Panc1 (cell line): Measurements from ENCODE around the gene MARK3. TPM values are rescaled to one million over a fixed set of nuclear protein-coding genes. Genes with fewer than 3 reads are reported as not detected.
A peak's percentile ranks its signal among the peaks of the same experiment; 100 is the strongest.

Experiments used
- ATAC-seq: fragments of 200-7000 bp; cut with Tn5 transposase; 2 replicates; pipeline ENCODE4 v1.9.1; 2020; ENCODE audit warnings: mild to moderate bottlenecking, moderate library complexity
- BruUV-seq: library from RNA; stranded (reverse); fragments of 400-500 nt; replicated peaks from 2 replicates; lab custom pipeline; 2021; lab: Mats Ljungman, UMichigan
- CTCF ChIA-PET: fragments of 300-600 bp; sonication (Branson Sonifier 250); formaldehyde crosslinking; loops from one replicate; lab custom pipeline; 2022; ENCODE audit warnings: antibody characterized with exemption; lab: Charles Lee
- POLR2A ChIA-PET: fragments of 300-600 bp; sonication (Branson Sonifier 250); formaldehyde crosslinking; loops from one replicate; lab custom pipeline; 2022; ENCODE audit warnings: antibody characterized with exemption; lab: Charles Lee
- DNase-seq: peaks from one replicate; pipeline ENCODE4 v3.0.0-alpha.2; 2010; ENCODE audit warnings: low read depth, low spot score
- H3K27ac ChIP-seq: 2 replicates; pipeline ENCODE4 v1.5.1; 2011; ENCODE audit warnings: mild to moderate bottlenecking, low read length, inconsistent platforms
- H3K27me3 ChIP-seq: fragments of 200-500 bp; sonication (Bioruptor generic); 2 replicates; pipeline ENCODE4 v1.6.0; 2014; ENCODE audit warnings: low read length, inconsistent platforms; ENCODE audit not compliant: control insufficient read depth, insufficient read depth
- H3K36me3 ChIP-seq: fragments of 200-500 bp; sonication (Bioruptor generic); 2 replicates; pipeline ENCODE4 v1.5.1; 2014; ENCODE audit warnings: inconsistent platforms, mild to moderate bottlenecking, low read length, moderate library complexity; ENCODE audit not compliant: control insufficient read depth, insufficient read depth
- H3K4me1 ChIP-seq: 2 replicates; pipeline ENCODE4 v1.5.1; 2011; ENCODE audit warnings: inconsistent platforms, mild to moderate bottlenecking, low read length, moderate library complexity; ENCODE audit not compliant: control insufficient read depth, insufficient read depth
- H3K4me3 ChIP-seq, 2 experiments: 2 replicates each; pipeline ENCODE4 v1.5.1; 2011 to 2012; ENCODE audit warnings: low read depth in 2 of 2, low read length in 2 of 2, mild to moderate bottlenecking in 2 of 2, inconsistent platforms in 1 of 2, moderate library complexity in 1 of 2
- H3K9me3 ChIP-seq: fragments of 200-500 bp; sonication (Bioruptor generic); 2 replicates; pipeline ENCODE4 v1.5.1; 2014; ENCODE audit warnings: low read depth, mild to moderate bottlenecking, inconsistent platforms, low read length, moderate library complexity; ENCODE audit not compliant: control insufficient read depth, insufficient read depth
- CTCF ChIP-seq: fragments of 450-650 bp; IDR thresholded peaks from 2 replicates; pipeline ENCODE4 v1.5.1; 2017; ENCODE audit warnings: mild to moderate bottlenecking
- POLR2AphosphoS5 ChIP-seq: IDR thresholded peaks from 2 replicates; pipeline ENCODE4 v1.6.1; 2012; ENCODE audit warnings: mild to moderate bottlenecking, low read depth, low read length, moderate library complexity
- REST ChIP-seq, 2 experiments: IDR thresholded peaks; 2 replicates each; pipeline ENCODE4 v1.6.1; 2011 to 2012; ENCODE audit warnings: low read depth in 2 of 2, control low read depth in 1 of 2, low read length in 1 of 2, mild to moderate bottlenecking in 1 of 2, moderate library complexity in 1 of 2; ENCODE audit not compliant: insufficient read depth in 1 of 2
- SIN3A ChIP-seq: IDR thresholded peaks from 2 replicates; pipeline ENCODE4 v1.6.1; 2012; ENCODE audit warnings: low read depth, mild to moderate bottlenecking, low read length, moderate library complexity, borderline replicate concordance; ENCODE audit not compliant: insufficient read depth
- TCF7L2 ChIP-seq: IDR thresholded peaks from 2 replicates; pipeline ENCODE4 v1.6.1; 2011; ENCODE audit warnings: mild to moderate bottlenecking, low read depth, low read length, inconsistent platforms
- in situ Hi-C: cut with HindIII; loops from 2 replicates; pipeline ENCODE4 v1.10.0; 2016; ENCODE audit warnings: low sequenced_read_pairs, low pct_unique_long_range_greater_than_20kb
- intact Hi-C: fragments of 100-400 bp; cut with micrococcal nuclease; formaldehyde crosslinking; loops from one replicate; pipeline ENCODE4 v1.10.0; 2022; ENCODE audit not compliant: unreplicated experiment
- total RNA-seq: library from RNA; stranded (reverse); gene quantifications from one replicate; pipeline ENCODE4 v1.2.1, GENCODE V29; 2021; ENCODE audit not compliant: unreplicated experiment

MARK3 gene
- total RNA-seq, 1 experiment from 2014 or later, result 56.1 TPM

- DNase-seq, result no peak
- BruUV-seq, result no TSS peak
- ChIA-PET POLR2A (interaction anchor here (0.6 kb wide), 1 partner anchor 123 kb away, joined by 5 read pairs; no protein-coding TSS in a partner anchor), CTCF (interaction anchor here (0.8 kb wide), 1 partner anchor 18 kb away, joined by 3 read pairs; no protein-coding TSS in a partner anchor)
- ATAC-seq, result no peak
- TF ChIP-seq TCF7L2 (no peak), SIN3A (no peak), REST (IDR thresholded peaks at IDR 0.05; ENCODE audit: insufficient read depth in 1 of 2, low read depth in 2 of 2, low read length in 1 of 2) (no peak), POLR2AphosphoS5 (0 out of 2 replicates have a peak, but pooled peaks have one; percentile 35), CTCF (no peak)
- Histone ChIP-seq H3K27me3 (no peaks in the 10 kb centered on the region), H3K9me3 (no peaks in the 10 kb centered on the region), H3K27ac (no peak overlapping the region; the same call in 1 of the 2 replicates), H3K4me1 (peaks cover 27% of the 10 kb centered on the region), H3K4me3 (no peak overlapping the region), H3K36me3 (no peaks in the 10 kb centered on the region)
- in situ Hi-C loops (no loop called here), intact Hi-C loops (no loop called here)
These were observed 150.8 kb downstream of the MARK3 start for GRCh38 chr14:103535891-103536565.

GRCh38 chr14:103536693-103537092, 151.5 kb downstream of the MARK3 start:
- Histone ChIP-seq H3K27me3 (no peaks in the 10 kb centered on the region), H3K9me3 (no peaks in the 10 kb centered on the region), H3K27ac (peak overlapping the region; percentile 63), H3K4me3 (no peak overlapping the region), H3K4me1 (peaks cover 33% of the 10 kb centered on the region), H3K36me3 (no peaks in the 10 kb centered on the region)
- intact Hi-C loops, result no loop called here
- ChIA-PET CTCF (interaction anchor here (0.8 kb wide), 1 partner anchor 18 kb away, joined by 3 read pairs; no protein-coding TSS in a partner anchor), POLR2A (interaction anchor here (0.6 kb wide), 1 partner anchor 124 kb away, joined by 5 read pairs; no protein-coding TSS in a partner anchor)
- DNase-seq (no peak), ATAC-seq (no peak)
- in situ Hi-C loops, result no loop called here
- TF ChIP-seq POLR2AphosphoS5 (0 out of 2 replicates have a peak, but pooled peaks have one; percentile 11), CTCF (no peak)
- no TSS peak for BruUV-seq
